DND-41 (cell line): ENCODE measurements around the gene TMEM185A.
"Not testable (repeated sequence)": the region's sequence is repeated elsewhere in the genome, so short reads cannot be mapped to it uniquely, and the experiment has no call there.

Experiments
- ATAC-seq: fragments of 200-7000 bp; cut with Tn5 transposase; 3 replicates; pipeline ENCODE4 v1.9.1; 2021; ENCODE audit warnings: low read depth; ENCODE audit not compliant: insufficient read depth
- DNase-seq: peaks from one replicate; pipeline ENCODE4 v3.0.0-alpha.2; 2020
- H2AFZ ChIP-seq: 2 replicates; pipeline ENCODE4 v1.6.0; 2012; ENCODE audit warnings: low read depth, low read length
- H3K27ac ChIP-seq: 2 replicates; pipeline ENCODE4 v1.5.1; 2012; ENCODE audit warnings: low read length, inconsistent platforms
- H3K27me3 ChIP-seq: fragments of 200-600 bp; sonication (generic); 2 replicates; pipeline ENCODE4 v1.6.0; 2012; ENCODE audit warnings: low read length, mild to moderate bottlenecking, inconsistent platforms; ENCODE audit not compliant: insufficient read depth, poor library complexity
- H3K36me3 ChIP-seq: 2 replicates; pipeline ENCODE4 v1.5.1; 2012; ENCODE audit warnings: low read length, inconsistent platforms; ENCODE audit not compliant: insufficient read depth
- H3K4me1 ChIP-seq: 2 replicates; pipeline ENCODE4 v1.5.1; 2012; ENCODE audit warnings: mild to moderate bottlenecking, low read length; ENCODE audit not compliant: insufficient read depth
- H3K4me2 ChIP-seq: 2 replicates; pipeline ENCODE4 v1.6.0; 2012; ENCODE audit warnings: mild to moderate bottlenecking, moderate library complexity, low read length, inconsistent platforms; ENCODE audit not compliant: insufficient read depth
- H3K4me3 ChIP-seq, 2 experiments: fragments of 200-600 bp in 1 of 2; shearing (Covaris generic) in 1 of 2; 2 replicates each; pipeline ENCODE4 v1.5.1; 2012 to 2016; ENCODE audit warnings: inconsistent platforms in 2 of 2, low read length in 2 of 2, mild to moderate bottlenecking in 2 of 2, low read depth in 1 of 2, moderate library complexity in 1 of 2
- H3K79me2 ChIP-seq: 2 replicates; pipeline ENCODE4 v1.6.0; 2012; ENCODE audit warnings: low read length, inconsistent platforms; ENCODE audit not compliant: insufficient read depth
- H3K9ac ChIP-seq: 2 replicates; pipeline ENCODE4 v1.6.0; 2012; ENCODE audit warnings: low read depth, mild to moderate bottlenecking, inconsistent platforms, low read length, moderate library complexity
- H3K9me3 ChIP-seq: 2 replicates; pipeline ENCODE4 v1.5.1; 2012; ENCODE audit warnings: low read length, moderate library complexity, mild to moderate bottlenecking, inconsistent platforms; ENCODE audit not compliant: insufficient read depth, severe bottlenecking
- H4K20me1 ChIP-seq: 2 replicates; pipeline ENCODE4 v1.6.0; 2012; ENCODE audit warnings: low read length; ENCODE audit not compliant: insufficient read depth
- EZH2 ChIP-seq: IDR thresholded peaks from 3 replicates; pipeline ENCODE4 v1.6.1; 2012; ENCODE audit warnings: borderline replicate concordance, low read depth, mild to moderate bottlenecking, moderate library complexity, low read length, inconsistent platforms; ENCODE audit not compliant: severe bottlenecking
- TF ChIP-seq, protein P1 (sequence below): IDR thresholded peaks from 2 replicates; pipeline ENCODE4 v1.5.1; 2012; ENCODE audit warnings: borderline replicate concordance, low read length, moderate library complexity, mild to moderate bottlenecking; ENCODE audit not compliant: poor library complexity, severe bottlenecking; ENCODE audit errors: extremely low read depth

TMEM185A gene

DNA sequence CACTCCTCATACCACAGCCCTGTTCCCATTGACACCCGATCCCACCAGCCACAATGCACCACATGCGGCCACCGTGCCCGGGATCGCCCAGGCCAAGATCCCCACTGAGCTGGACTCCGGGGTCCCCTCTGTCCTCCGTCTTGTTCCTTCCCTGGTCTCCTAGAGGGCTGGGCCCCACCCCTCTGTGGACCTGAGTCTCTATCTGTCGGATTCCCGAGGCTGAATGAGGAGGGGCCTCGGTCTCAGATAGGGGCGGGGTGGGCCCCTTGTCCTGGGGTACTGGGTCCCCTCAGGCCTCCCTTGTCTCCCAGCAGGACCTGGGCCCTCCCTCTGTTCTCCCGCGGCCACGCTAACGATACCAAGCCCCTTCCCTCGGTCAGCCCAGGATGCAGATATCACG is 46.0 kb downstream of the TMEM185A start:
- not testable (repeated sequence) for H2AFZ ChIP-seq, DNase-seq, H3K4me3 ChIP-seq, H3K79me2 ChIP-seq, H3K27me3 ChIP-seq, H3K27ac ChIP-seq, H3K4me2 ChIP-seq, H3K9me3 ChIP-seq, H4K20me1 ChIP-seq, ATAC-seq, H3K4me1 ChIP-seq, H3K9ac ChIP-seq, H3K36me3 ChIP-seq

DNA sequence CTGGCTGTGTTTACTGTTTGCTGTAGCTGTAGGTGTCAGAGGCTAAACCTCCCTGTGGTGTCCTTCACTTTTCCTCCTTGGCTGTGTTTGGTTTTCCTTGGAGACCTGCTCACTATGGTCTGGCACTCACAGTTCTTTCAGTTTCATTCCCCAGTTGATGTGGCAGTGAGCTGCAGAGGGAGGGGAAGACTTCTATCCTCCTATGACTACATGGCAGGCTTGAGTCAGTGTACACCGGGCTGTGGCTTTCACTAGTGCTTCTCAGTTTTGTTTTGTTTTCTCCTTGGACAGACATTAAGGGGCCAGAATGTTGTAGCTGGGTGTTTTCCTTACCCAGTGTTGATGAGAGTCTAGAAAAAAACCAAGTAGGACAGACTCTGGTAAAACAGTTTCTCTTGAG is 58.1 kb downstream of the TMEM185A start:
- H2AFZ ChIP-seq, H3K79me2 ChIP-seq, H3K4me3 ChIP-seq, H3K9me3 ChIP-seq, H3K4me1 ChIP-seq, H3K9ac ChIP-seq, H4K20me1 ChIP-seq, H3K4me2 ChIP-seq, H3K36me3 ChIP-seq, DNase-seq, H3K27me3 ChIP-seq, H3K27ac ChIP-seq: not testable (repeated sequence)
- 0 out of 3 replicates have a peak, but pooled peaks have one; percentile 42 for ATAC-seq

DNA sequence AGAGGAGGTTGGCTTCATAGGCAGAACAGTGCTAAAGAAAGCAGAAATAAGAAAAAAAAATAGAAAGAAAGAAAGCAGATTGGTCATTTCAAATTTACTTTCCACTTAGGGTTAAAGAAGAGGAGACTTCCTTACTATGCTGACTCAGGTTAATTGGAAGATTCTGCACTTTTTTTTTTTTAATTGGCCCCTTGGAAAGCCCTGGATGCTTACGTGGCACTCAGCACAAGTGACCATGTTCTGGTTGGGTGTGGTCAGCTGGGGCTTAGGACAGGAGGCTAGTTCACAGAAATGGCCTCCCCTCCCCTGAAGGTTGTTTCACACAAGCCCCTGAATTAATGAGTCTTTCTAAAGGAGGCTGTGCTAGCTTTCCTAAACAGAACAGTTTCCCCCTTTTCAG is 58.8 kb downstream of the TMEM185A start:
- H4K20me1 ChIP-seq = no peaks in the 10 kb centered on the region
- no peak overlapping the region for H3K4me2 ChIP-seq
- DNase-seq = no peak
- no peaks in the 10 kb centered on the region for H3K36me3 ChIP-seq
- no peak overlapping the region for H3K27ac ChIP-seq
- no peak overlapping the region for H3K9ac ChIP-seq
- H2AFZ ChIP-seq = no peak overlapping the region
- no peaks in the 10 kb centered on the region for H3K4me1 ChIP-seq
- H3K27me3 ChIP-seq = no peaks in the 10 kb centered on the region
- TF ChIP-seq, protein P1, sequence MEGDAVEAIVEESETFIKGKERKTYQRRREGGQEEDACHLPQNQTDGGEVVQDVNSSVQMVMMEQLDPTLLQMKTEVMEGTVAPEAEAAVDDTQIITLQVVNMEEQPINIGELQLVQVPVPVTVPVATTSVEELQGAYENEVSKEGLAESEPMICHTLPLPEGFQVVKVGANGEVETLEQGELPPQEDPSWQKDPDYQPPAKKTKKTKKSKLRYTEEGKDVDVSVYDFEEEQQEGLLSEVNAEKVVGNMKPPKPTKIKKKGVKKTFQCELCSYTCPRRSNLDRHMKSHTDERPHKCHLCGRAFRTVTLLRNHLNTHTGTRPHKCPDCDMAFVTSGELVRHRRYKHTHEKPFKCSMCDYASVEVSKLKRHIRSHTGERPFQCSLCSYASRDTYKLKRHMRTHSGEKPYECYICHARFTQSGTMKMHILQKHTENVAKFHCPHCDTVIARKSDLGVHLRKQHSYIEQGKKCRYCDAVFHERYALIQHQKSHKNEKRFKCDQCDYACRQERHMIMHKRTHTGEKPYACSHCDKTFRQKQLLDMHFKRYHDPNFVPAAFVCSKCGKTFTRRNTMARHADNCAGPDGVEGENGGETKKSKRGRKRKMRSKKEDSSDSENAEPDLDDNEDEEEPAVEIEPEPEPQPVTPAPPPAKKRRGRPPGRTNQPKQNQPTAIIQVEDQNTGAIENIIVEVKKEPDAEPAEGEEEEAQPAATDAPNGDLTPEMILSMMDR = no peak
- no peak for TF ChIP-seq EZH2
- no peaks in the 10 kb centered on the region for H3K9me3 ChIP-seq
- ATAC-seq = no peak
- H3K4me3 ChIP-seq = no peak overlapping the region
- no peaks in the 10 kb centered on the region for H3K79me2 ChIP-seq

DNA sequence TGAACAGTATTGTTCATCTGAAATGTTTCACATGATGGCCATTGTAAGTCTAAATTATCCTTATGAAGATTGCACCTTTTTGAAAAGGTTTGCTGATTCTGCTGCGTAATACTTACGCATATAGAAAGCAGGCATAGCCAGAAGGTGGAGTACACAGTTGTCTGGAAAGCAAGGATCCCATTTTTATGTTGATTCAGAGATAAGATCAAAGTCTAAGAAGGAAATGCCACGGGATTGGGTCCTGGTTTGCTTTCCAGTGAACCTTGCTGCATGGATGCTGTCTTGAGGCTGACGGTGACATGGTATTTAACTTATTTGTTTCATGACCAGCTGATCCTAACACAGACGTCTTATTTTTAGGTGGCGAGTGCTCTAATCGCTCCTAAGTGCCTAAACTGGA is 59.8 kb downstream of the TMEM185A start:
- H3K4me3 ChIP-seq = no peak overlapping the region
- no peaks in the 10 kb centered on the region for H4K20me1 ChIP-seq
- no peaks in the 10 kb centered on the region for H3K36me3 ChIP-seq
- H3K79me2 ChIP-seq = no peaks in the 10 kb centered on the region
- no peak overlapping the region for H3K9ac ChIP-seq
- H3K9me3 ChIP-seq = no peaks in the 10 kb centered on the region
- H3K27me3 ChIP-seq = no peaks in the 10 kb centered on the region
- no peak overlapping the region for H3K27ac ChIP-seq
- H3K4me1 ChIP-seq = no peaks in the 10 kb centered on the region
- TF ChIP-seq EZH2 = no peak
- TF ChIP-seq, protein P1 = no peak
- no peak overlapping the region for H2AFZ ChIP-seq
- no peak for ATAC-seq
- no peak for DNase-seq
- H3K4me2 ChIP-seq = no peak overlapping the region

DNA sequence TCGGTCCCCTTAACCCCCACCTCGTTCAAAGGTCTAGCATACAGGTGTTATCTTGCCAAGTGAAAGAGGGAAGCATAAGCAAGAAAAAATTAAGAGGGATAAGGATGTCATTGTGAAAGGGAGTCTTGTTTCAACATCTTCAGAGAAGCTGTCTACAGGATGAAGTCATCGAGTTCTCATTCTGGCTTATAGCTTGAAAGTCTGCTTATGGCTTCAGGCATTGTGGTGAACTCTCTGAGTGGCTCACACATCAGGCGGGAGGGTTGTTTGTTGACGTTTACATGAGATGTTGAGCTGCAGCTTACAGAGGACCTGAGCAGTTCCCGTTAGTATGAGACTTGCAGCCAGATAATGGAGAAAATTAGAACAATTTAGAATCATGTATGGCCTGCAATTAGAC is 60.9 kb downstream of the TMEM185A start:
- no peaks in the 10 kb centered on the region for H3K27me3 ChIP-seq
- no peak overlapping the region for H3K4me2 ChIP-seq
- H2AFZ ChIP-seq = no peak overlapping the region
- no peaks in the 10 kb centered on the region for H3K4me1 ChIP-seq
- no peak overlapping the region for H3K9ac ChIP-seq
- TF ChIP-seq, protein P1 = no peak
- no peak for TF ChIP-seq EZH2
- no peak overlapping the region for H3K4me3 ChIP-seq
- no peak for ATAC-seq
- DNase-seq = no peak
- H4K20me1 ChIP-seq = no peaks in the 10 kb centered on the region
- no peaks in the 10 kb centered on the region for H3K79me2 ChIP-seq
- no peaks in the 10 kb centered on the region for H3K9me3 ChIP-seq
- no peak overlapping the region for H3K27ac ChIP-seq
- H3K36me3 ChIP-seq = no peaks in the 10 kb centered on the region
